Measurements from ENCODE around the gene CYBB.
"Not testable (repeated sequence)": the region's sequence is repeated elsewhere in the genome, so short reads cannot be mapped to it uniquely, and the experiment has no call there.

The CYBB gene

GRCh38 chrX:37779857-37780256 is at the start of gene CYBB:
CYBB (plus strand) TSS chrX:37780059; CDS start chrX:37780078, 19 bp downstream.
- DNase-seq: no peak

- DNase-seq: peak; percentile 53 to 55
Observed at GRCh38 chrX:37745354-37745753, 34.5 kb upstream of the CYBB start.

GRCh38 chrX:37745835-37746217 is 34.0 kb upstream of the CYBB start:
- DNase-seq: no peak

DNA sequence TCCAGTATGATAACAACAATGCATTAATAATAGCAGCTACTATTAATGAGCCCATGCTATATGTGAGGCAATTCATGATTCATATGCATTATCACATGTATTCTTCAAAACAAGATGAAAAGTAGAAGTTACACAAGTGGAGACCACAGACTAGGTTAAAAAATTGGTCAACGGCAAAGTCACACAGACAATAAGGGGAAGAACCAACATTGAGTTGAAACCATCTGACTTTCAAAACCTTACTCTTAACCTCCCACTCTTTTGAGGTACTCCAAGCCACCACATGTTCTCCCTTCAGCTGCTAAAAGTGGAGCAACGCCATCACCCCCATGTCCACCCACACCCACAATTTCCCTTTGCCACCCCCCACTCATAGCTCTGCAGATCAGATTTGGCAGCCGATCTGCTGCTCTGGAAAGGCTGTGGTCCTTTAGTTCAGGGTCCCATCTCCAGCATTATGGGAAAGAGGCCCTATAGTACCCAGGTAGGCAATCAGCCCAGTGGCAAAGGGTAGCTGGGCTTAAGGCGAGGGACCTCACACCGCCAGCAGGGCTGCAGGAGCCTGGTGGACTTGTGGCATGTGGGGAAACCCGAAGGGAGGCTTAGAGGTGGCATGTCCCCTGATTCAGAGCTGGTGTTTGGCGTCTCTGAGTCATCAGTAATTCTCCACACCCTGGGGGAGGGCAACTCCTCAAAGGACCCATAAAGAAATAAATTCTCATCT is 33.5 kb upstream of the CYBB start:
- DNase-seq: no peak

DNA sequence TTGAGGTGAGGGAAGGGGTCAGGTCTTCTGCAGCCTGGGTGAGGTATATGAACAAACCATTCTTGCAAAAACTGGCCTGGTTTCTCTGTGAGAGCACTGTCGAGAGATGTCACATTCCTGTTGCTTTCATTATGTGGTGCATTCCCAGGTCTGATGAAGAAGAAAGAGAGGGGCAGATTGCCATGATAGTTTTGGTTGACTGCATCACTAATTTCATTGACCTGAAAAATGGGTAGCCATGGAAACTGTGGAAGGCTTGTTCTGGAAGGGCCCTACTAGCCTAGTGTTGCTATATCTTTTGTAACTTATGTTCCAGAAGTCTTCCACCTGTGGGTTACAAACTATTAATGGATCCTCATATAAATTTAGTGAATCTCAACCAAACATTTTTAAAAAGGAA is 32.9 kb upstream of the CYBB start:
- no peak for DNase-seq

GRCh38 chrX:37752281-37752680 is 27.6 kb upstream of the CYBB start:
- no peak for DNase-seq

DNA sequence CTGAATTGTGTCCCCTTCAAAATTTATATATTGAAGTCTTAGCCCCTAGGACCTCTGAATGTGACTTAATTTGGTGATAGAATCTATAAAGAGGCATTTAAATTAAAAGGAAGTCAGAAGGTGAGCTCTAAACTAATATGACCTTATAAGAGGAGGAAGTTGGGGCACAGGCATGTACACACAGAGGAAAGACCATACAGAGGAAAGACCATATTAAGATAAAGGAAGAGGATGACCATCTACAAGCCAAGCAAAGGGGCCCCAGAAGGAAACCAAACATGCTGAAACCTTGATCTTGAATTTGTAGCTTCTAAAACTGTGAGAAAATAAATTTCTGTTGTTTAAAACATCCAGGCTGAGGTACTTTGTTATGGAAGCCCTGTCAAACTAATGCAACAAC is 26.9 kb upstream of the CYBB start:
- no peak for DNase-seq

DNA sequence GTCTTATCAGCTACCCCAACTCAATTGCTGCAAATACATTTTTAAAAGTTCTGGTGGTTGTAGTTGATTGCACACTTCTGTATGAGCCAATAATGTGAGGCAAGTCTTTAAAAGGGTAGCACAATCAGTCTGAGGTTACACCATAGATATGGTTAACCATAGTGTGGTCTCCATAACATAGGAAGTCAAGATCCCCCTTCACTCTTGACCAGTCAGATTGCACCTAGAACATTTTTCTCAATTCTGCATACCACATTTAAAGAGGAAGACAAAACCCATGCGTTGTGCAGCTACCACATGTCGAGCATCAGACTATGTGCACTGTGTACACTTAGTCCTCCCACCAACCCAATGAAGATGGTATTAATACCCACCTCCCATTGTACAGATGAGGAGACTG is 26.5 kb upstream of the CYBB start:
- no peak for DNase-seq

DNA sequence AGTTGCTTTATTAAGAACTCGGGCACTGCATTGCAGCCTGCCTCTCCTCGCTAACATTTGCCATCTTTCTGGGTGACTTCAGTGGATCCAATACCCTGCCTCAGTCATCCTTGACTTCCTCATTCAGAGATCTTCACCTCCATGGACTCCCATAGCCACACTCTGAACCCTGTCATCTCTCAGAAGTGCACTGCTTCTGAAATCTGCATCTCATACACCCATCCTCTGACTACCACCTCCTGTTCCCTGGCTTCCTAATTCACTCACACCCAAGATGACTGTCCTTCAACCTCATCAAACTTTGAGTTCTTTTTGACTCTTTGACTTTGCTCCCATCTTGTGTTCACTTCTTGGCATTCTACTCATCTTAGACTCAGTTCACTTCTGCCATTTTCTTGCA is 25.3 kb upstream of the CYBB start:
- no peak for DNase-seq

DNA sequence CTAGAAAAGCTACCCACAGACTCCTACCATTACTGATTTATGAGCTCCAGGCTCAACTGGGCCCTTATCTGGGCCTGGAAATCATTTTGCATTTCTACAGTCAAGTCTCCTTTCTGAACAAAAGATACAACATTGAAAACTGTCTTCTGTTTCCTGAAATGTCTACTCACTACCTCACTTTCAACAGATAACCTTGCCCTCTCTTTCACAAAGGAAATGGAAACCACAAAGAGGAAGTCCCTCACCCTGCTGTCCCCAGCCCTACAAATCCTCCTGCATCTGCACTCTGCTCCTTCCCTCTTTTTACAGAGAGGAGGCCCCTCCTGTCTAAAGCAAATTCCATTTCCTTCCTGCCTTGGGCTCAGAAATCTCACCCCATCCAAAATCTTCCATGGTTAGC is 24.8 kb upstream of the CYBB start:
- no peak for DNase-seq

DNA sequence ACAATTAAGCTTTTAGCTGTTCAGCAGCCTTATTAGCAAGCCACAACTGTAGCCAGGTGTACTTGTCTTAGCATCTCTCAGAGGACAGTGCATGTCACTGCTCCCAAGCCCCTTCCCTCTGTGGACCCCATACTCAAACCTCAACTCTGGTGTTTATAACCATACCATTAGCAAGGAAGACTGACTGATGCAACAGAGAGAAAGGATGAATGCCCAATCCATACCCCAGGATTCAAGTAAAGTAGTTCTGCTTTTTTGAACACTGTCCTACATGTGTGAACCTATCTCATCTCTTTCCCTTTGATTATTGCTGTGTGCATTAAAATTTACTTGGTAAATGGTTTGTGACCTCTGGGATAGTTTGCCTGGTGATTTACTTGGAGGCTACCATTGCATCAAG is 22.8 kb upstream of the CYBB start:
- DNase-seq: no peak

- no peak for DNase-seq
Observed at GRCh38 chrX:37759351-37759750, 20.5 kb upstream of the CYBB start.

- no peak for DNase-seq
Observed at GRCh38 chrX:37759878-37760418, 19.9 kb upstream of the CYBB start.

- DNase-seq: no peak
Observed at GRCh38 chrX:37763400-37763799, 16.5 kb upstream of the CYBB start.

- no peak for DNase-seq
Observed at GRCh38 chrX:37765507-37765906, 14.4 kb upstream of the CYBB start.

GRCh38 chrX:37767430-37767829 is 12.4 kb upstream of the CYBB start:
- DNase-seq: no peak

- not testable (repeated sequence) for DNase-seq
Observed at GRCh38 chrX:37768866-37769265, 11.0 kb upstream of the CYBB start.

DNA sequence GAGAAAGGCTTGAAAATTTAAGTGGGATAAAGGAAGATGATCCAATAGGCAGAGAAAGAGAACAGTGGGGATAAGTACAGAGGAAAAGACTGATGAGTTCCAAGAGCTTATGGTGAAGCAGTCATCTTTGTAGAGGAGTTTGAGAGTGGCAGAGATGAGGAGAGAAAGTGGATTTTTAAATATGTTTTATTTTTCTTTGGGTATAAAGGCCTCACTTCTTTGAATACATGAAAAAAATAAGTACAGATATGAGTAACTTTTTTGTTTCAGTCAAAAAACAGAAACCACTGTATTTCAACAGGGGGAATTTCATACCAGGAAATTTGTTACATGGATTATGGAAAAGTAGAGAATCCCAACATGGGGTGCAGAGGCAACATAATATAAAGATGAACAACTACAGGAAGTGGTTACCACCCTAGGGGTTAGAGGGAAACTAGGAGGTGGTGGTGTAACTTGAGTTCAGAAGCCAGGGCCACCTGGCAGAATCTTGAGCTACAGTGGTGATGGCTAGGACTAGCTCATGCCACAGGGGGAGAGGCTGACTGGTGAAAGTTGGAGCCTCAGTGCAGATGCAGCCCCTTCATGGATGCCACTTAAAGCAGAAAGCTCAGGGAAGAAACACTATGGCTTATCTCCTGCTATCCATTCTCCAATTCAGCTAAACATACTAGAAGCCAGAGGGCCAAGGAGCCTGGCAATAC is 3.4 kb upstream of the CYBB start:
- DNase-seq: no peak

DNA sequence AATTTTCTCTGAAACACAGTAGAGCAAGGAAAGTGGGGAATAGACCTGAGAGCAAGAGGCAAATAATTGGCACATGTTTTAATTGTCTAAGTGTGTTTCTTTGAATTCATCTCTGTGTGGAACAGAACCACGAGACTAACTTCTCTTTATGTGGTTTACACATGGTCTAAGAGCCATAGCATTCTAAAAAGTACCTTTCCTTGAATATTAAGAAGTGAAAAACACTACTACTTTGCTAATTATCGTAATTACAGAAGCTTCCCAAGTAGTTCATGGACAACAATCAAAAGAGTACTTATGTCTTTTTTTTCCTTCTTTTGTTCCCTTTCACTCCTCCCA is 2.9 kb upstream of the CYBB start:
- no peak for DNase-seq

- DNase-seq: no peak
Observed at GRCh38 chrX:37781081-37781480, 1.2 kb downstream of the CYBB start.

- no peak for DNase-seq
Observed at GRCh38 chrX:37781814-37782213, 2.0 kb downstream of the CYBB start.

DNA sequence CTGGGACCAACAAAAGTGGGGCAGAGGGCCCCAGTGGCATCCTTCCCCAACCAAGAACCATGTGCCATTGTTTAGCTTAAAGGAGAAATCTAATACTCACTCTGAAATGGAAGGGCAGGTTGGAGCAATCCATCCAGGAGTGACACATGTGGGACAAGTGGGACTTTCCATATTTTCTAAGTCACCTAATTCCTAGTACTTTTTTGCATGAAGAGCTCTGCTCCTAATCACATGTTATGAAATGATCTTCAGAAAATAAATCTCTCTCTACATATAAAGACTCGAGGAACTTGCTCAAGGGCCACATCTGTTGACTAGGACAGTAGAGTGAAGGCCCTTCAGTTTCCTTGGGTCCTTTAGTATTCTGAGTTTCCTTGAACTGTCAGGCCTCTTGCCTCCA is 2.5 kb downstream of the CYBB start:
- DNase-seq: no peak

GRCh38 chrX:37783305-37783704 is 3.4 kb downstream of the CYBB start:
- no peak for DNase-seq

DNA sequence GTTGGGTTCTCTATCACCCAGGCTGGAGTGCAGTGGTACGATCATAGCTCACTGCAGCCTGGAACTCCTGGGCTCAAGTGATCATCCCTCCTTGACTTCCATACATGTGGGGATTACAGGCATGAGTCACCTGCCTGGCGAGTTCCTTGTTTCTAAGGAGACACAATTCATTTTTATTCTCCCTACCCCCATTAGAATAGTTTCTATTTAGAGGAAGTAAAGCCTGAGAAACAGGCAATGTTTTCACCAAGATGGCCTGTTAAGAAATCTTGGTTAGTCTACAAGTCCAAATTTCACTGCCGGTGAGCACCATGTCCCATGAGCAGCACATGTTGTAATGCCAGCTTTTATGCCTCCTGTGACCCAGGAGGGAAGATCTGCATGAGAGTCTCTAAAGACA is 5.7 kb downstream of the CYBB start:
- DNase-seq: no peak
